Measurements from ENCODE around the gene FAM237A. TPM values are rescaled to one million over a fixed set of nuclear protein-coding genes. Genes with fewer than 3 reads are reported as not detected.

The FAM237A gene
- total RNA-seq, 4 donors from 2014 or later = not detected

DNA sequence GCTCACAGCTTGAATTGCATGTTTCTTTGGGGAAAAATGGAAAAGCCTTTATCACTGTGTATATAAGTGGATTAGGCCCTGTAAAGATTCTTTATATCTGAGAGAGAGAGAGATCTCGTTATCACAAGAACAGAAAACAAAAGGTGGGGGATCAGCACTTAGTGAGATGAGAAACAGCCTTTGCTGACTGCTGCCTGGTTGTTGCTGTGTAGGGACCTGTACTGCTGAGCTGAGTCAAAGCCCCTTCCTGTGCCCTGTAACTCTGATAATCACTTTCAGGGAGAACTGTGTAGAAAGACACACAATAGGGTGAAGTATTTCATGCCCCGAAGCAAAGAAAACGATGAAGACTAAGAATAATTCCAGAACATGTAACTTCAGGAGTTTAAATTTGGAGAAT lies 30.6 kb upstream of the FAM237A start:
- intact Hi-C loops (cut with DNase I; ENCODE audit: low total_unique reads) = no loop called here
- TF ChIP-seq, protein P1, sequence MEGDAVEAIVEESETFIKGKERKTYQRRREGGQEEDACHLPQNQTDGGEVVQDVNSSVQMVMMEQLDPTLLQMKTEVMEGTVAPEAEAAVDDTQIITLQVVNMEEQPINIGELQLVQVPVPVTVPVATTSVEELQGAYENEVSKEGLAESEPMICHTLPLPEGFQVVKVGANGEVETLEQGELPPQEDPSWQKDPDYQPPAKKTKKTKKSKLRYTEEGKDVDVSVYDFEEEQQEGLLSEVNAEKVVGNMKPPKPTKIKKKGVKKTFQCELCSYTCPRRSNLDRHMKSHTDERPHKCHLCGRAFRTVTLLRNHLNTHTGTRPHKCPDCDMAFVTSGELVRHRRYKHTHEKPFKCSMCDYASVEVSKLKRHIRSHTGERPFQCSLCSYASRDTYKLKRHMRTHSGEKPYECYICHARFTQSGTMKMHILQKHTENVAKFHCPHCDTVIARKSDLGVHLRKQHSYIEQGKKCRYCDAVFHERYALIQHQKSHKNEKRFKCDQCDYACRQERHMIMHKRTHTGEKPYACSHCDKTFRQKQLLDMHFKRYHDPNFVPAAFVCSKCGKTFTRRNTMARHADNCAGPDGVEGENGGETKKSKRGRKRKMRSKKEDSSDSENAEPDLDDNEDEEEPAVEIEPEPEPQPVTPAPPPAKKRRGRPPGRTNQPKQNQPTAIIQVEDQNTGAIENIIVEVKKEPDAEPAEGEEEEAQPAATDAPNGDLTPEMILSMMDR (IDR thresholded peaks at IDR 0.05) = no peak
- TF ChIP-seq POLR2A (IDR thresholded peaks at IDR 0.05) = no peak
- no peak for DNase-seq (ENCODE audit: low spot score in 2 of 2)
- 43 to 54% methylated on average over 3 of the region's 3 CpGs for WGBS, 2 donors
- H3K4me3 ChIP-seq (ENCODE audit: low read depth, poor library complexity, severe bottlenecking) = no peak overlapping the region

DNA sequence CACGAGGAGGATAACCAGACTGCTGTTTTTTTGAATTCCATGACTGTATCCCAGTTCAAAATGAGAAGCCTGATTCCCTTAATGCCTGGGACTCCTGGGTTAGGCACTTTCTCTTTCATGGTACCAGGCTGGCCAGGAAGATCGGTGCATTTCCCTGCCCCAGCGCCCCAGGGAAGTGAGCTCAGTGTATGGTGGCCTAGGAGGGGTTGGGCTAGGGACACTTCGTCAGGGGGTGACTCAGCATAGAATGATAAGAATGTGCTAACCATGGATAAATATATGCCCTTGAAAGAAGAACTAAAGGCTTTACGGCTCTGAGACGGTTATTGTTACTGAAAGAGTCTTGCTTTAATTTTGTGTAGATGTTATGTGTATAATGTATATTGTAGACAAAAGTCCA lies 27.5 kb upstream of the FAM237A start:
- no peak for DNase-seq (ENCODE audit: low spot score in 2 of 2)
- no peak overlapping the region for H3K4me3 ChIP-seq (ENCODE audit: low read depth, poor library complexity, severe bottlenecking)
- intact Hi-C loops (cut with DNase I; ENCODE audit: low total_unique reads) = no loop called here
- TF ChIP-seq, protein P1 (IDR thresholded peaks at IDR 0.05) = no peak
- TF ChIP-seq POLR2A (IDR thresholded peaks at IDR 0.05) = no peak
- WGBS, 2 donors = 72 to 81% methylated on average over 6 of the region's 6 CpGs

DNA sequence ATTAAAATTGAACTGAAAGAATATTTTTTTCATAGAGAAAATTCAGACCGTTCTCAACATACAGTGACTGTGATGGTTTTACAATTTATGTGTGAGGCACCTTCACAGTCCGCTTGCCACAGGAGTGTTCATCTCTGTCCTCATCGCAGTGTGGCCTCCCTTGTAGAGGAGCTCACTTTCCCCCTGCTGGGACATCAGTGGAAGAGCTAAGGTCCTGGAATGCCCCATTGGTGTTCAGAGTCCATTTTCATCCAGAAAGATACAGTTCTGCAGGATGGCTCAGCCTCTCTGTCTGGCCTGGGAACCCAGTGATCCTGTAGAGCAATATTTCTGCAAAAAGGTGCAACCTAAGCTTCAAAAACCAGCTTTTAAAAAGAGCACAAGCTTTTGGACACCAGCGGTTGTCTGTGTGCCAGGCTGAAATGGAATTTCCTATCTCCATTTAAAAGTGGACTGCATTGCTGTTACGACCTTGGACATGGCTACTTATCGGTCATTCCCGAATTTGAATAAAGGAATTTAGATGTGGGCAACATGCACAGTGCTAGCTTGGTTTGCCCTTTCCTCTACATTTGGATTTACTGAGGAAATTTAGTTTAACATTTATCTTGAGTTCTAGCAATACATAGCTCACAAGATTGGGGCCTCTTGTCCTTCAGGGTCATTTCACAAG lies 26.7 kb upstream of the FAM237A start:
- intact Hi-C loops (cut with DNase I; ENCODE audit: low total_unique reads) = no loop called here
- no peak overlapping the region for H3K4me3 ChIP-seq (ENCODE audit: low read depth, poor library complexity, severe bottlenecking)
- no peak for DNase-seq (ENCODE audit: low spot score in 2 of 2)
- no peak for TF ChIP-seq POLR2A (IDR thresholded peaks at IDR 0.05)
- TF ChIP-seq, protein P1 (IDR thresholded peaks at IDR 0.05) = no peak
- 80 to 86% methylated on average over 7 of the region's 7 CpGs for WGBS, 2 donors

DNA sequence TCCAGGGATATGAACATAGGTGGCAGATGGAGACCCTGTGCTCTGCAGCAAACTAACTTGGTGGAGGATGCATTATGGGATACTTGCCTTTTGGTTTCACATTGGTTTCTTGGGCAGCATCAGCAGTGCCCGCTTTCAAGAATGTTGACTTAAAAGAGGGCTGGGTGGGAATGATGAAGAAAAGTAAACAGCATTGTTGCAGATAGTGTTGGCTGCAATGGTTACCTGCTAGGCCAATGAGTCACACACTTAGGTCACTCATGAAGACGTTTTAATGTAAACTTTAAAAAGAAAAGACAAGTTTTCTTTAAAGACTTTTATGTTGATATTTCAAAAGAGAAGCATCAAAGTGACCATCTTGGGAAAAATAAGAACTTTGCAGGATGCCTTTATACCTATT lies 26.1 kb upstream of the FAM237A start:
- TF ChIP-seq POLR2A (IDR thresholded peaks at IDR 0.05) = no peak
- TF ChIP-seq, protein P1 (IDR thresholded peaks at IDR 0.05) = no peak
- DNase-seq (ENCODE audit: low spot score in 2 of 2) = no peak
- no peak overlapping the region for H3K4me3 ChIP-seq (ENCODE audit: low read depth, poor library complexity, severe bottlenecking)
- intact Hi-C loops (cut with DNase I; ENCODE audit: low total_unique reads) = no loop called here
- 66 to 76% methylated on average over 2 of the region's 2 CpGs for WGBS, 2 donors

DNA sequence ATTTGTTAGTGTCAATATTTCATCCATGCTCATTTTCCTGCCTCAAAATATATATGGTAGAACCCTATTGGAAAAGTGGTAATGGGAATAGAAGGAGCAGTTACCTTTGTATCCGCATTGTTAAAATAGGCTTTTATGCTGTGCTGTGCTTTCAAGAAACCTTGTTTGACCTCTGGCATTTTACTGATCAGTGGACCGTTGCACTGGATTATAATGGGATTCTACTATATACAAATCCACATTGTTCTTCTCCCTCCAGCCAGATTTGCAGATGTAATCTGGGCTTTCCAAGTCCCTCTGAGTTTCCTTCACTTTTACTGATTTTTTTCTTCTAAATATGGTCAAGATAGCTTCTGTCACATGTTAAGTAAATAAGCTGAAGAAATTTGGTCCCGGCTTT lies 23.3 kb upstream of the FAM237A start:
- WGBS, 2 donors = 64 to 87% methylated on average over 3 of the region's 3 CpGs
- no peak overlapping the region for H3K4me3 ChIP-seq (ENCODE audit: low read depth, poor library complexity, severe bottlenecking)
- TF ChIP-seq, protein P1 (IDR thresholded peaks at IDR 0.05) = no peak
- TF ChIP-seq POLR2A (IDR thresholded peaks at IDR 0.05) = no peak
- intact Hi-C loops (cut with DNase I; ENCODE audit: low total_unique reads) = no loop called here
- no peak for DNase-seq (ENCODE audit: low spot score in 2 of 2)

DNA sequence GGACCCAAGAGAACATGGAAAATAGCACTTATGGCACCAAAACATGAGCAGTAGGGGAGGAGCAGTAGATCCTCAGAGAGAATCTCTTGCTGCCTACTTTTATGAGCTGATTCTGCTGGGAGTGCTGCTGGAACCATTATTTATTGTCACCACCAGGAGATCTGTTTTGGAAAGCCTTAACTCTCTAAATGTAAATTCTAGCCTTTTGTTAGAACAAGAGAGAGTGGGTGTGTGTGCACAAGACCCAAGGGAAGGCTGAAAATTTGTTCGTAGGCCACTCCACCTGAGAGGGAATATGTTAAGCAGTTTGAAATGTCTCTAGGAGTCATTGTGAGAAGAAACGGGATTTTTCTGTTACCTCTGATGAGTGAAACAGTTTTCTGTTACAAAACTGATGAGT lies 16.2 kb upstream of the FAM237A start:
- DNase-seq (ENCODE audit: low spot score in 2 of 2) = no peak
- TF ChIP-seq POLR2A (IDR thresholded peaks at IDR 0.05) = no peak
- TF ChIP-seq, protein P1 (IDR thresholded peaks at IDR 0.05) = no peak
- 75 to 85% methylated on average over 2 of the region's 2 CpGs for whole genome bisulfite sequencing, 2 donors
- H3K4me3 ChIP-seq (ENCODE audit: low read depth, poor library complexity, severe bottlenecking) = no peak overlapping the region
- intact Hi-C loops (cut with DNase I; ENCODE audit: low total_unique reads) = no loop called here

Data from lower leg skin (tissue), 4 donors.